Measurements from ENCODE around the gene PPP1R9A.

The PPP1R9A gene

GRCh38 chr7:95286096-95286495 is 378.7 kb downstream of the PPP1R9A start:
- Histone ChIP-seq H3K27ac (ENCODE audit: poor library complexity, severe bottlenecking) (no peak overlapping the region), H3K36me3 (ENCODE audit: low read depth) (no peaks in the 10 kb centered on the region), H3K9me3 (ENCODE audit: severe bottlenecking) (no peaks in the 10 kb centered on the region), H3K4me3 (ENCODE audit: severe bottlenecking) (no peak overlapping the region), H3K4me1 (ENCODE audit: insufficient read depth, poor library complexity, severe bottlenecking) (no peaks in the 10 kb centered on the region), H3K27me3 (ENCODE audit: insufficient read depth, poor library complexity, severe bottlenecking) (peaks cover 3% of the 10 kb centered on the region)
- no peak for TF ChIP-seq CTCF (IDR thresholded peaks at IDR 0.05; ENCODE audit: poor library complexity, severe bottlenecking)
- DNase-seq (ENCODE audit: low spot score) (no peak), ATAC-seq (ENCODE audit: low read depth) (no peak)

- Histone ChIP-seq H3K4me1 (ENCODE audit: insufficient read depth, poor library complexity, severe bottlenecking) (no peaks in the 10 kb centered on the region), H3K27ac (ENCODE audit: poor library complexity, severe bottlenecking) (no peak overlapping the region), H3K27me3 (ENCODE audit: insufficient read depth, poor library complexity, severe bottlenecking) (no peaks in the 10 kb centered on the region), H3K36me3 (ENCODE audit: low read depth) (no peaks in the 10 kb centered on the region), H3K9me3 (ENCODE audit: severe bottlenecking) (no peaks in the 10 kb centered on the region), H3K4me3 (ENCODE audit: severe bottlenecking) (no peak overlapping the region)
- TF ChIP-seq CTCF (IDR thresholded peaks at IDR 0.05; ENCODE audit: poor library complexity, severe bottlenecking) = no peak
- no peak for DNase-seq (ENCODE audit: low spot score)
- ATAC-seq (ENCODE audit: low read depth) = no peak
These were observed 382.9 kb downstream of the PPP1R9A start for GRCh38 chr7:95290166-95290830.

- no peaks in the 10 kb centered on the region for H3K4me1 ChIP-seq (ENCODE audit: insufficient read depth, poor library complexity, severe bottlenecking)
- no peaks in the 10 kb centered on the region for H3K36me3 ChIP-seq (ENCODE audit: low read depth)
- no peaks in the 10 kb centered on the region for H3K27me3 ChIP-seq (ENCODE audit: insufficient read depth, poor library complexity, severe bottlenecking)
- ATAC-seq (ENCODE audit: low read depth) = no peak
- no peak overlapping the region for H3K27ac ChIP-seq (ENCODE audit: poor library complexity, severe bottlenecking)
- no peak for DNase-seq (ENCODE audit: low spot score)
- no peak for TF ChIP-seq CTCF (IDR thresholded peaks at IDR 0.05; ENCODE audit: poor library complexity, severe bottlenecking)
- H3K4me3 ChIP-seq (ENCODE audit: severe bottlenecking) = no peak overlapping the region
- H3K9me3 ChIP-seq (ENCODE audit: severe bottlenecking) = no peaks in the 10 kb centered on the region
These were observed 388.0 kb downstream of the PPP1R9A start for GRCh38 chr7:95295397-95295796.

- DNase-seq (ENCODE audit: low spot score) = no peak
These were observed 389.1 kb downstream of the PPP1R9A start for GRCh38 chr7:95296456-95296855.

More at GRCh38 chr7:95296456-95296855, 389.1 kb downstream of the PPP1R9A start:
- no peaks in the 10 kb centered on the region for H3K36me3 ChIP-seq (ENCODE audit: low read depth)
- TF ChIP-seq CTCF (IDR thresholded peaks at IDR 0.05; ENCODE audit: poor library complexity, severe bottlenecking) = no peak
- no peaks in the 10 kb centered on the region for H3K4me1 ChIP-seq (ENCODE audit: insufficient read depth, poor library complexity, severe bottlenecking)
- H3K9me3 ChIP-seq (ENCODE audit: severe bottlenecking) = no peaks in the 10 kb centered on the region
- H3K27ac ChIP-seq (ENCODE audit: poor library complexity, severe bottlenecking) = no peak overlapping the region
- ATAC-seq (ENCODE audit: low read depth) = no peak
- H3K4me3 ChIP-seq (ENCODE audit: severe bottlenecking) = no peak overlapping the region
- no peaks in the 10 kb centered on the region for H3K27me3 ChIP-seq (ENCODE audit: insufficient read depth, poor library complexity, severe bottlenecking)

All from RWPE2 (cell line).